ENCODE measurements around the gene PDSS2. TPM values are rescaled to one million over a fixed set of nuclear protein-coding genes. Genes with fewer than 3 reads are reported as not detected.

Gene PDSS2
- total and polyA plus RNA-seq, 12 donors = 6.4 to 39.8 (median 27.6) TPM

- WGBS, 4 donors = 88 to 96% (median 92%) methylated on average over 2 of the region's 2 CpGs
- Histone ChIP-seq H3K4me3 (no peak overlapping the region), H3K27ac (no peak overlapping the region), H3K4me1 (replicated peaks in 1 of 2) (peaks cover 0 to 6% of the 10 kb centered on the region in 2 donors), H3K36me3 (replicated peaks in 1 of 2) (no peaks in the 10 kb centered on the region), H3K27me3 (no peaks in the 10 kb centered on the region), H3K9me3 (replicated peaks in 1 of 3) (no peaks in the 10 kb centered on the region)
- intact Hi-C loops (cut with DNase I) = no loop called here
- no peak for DNase-seq
- TF ChIP-seq POLR2A (IDR thresholded peaks at IDR 0.05) (no peak), CTCF (IDR thresholded peaks at IDR 0.05) (no peak)
Measured at GRCh38 chr6:107357031-107357430, 102.3 kb downstream of the PDSS2 start.

- intact Hi-C loops (cut with DNase I) = no loop called here
- 94 to 98% (median 96%) methylated on average over 3 of the region's 3 CpGs for WGBS, 4 donors
Measured at GRCh38 chr6:107355659-107356058, 103.7 kb downstream of the PDSS2 start.

GRCh38 chr6:107354451-107354850 lies 104.9 kb downstream of the PDSS2 start:
- H3K4me3 ChIP-seq = no peak overlapping the region
- intact Hi-C loops (cut with DNase I) = no loop called here
- TF ChIP-seq POLR2A (IDR thresholded peaks at IDR 0.05) (no peak), CTCF (IDR thresholded peaks at IDR 0.05) (no peak)
- no peaks in the 10 kb centered on the region for H3K36me3 ChIP-seq (replicated peaks in 1 of 2)
- 31 to 50% (median 39%) methylated on average over 2 of the region's 2 CpGs for whole genome bisulfite sequencing, 4 donors
- H3K27me3 ChIP-seq = no peaks in the 10 kb centered on the region
- peaks cover 0 to 6% of the 10 kb centered on the region in 2 donors for H3K4me1 ChIP-seq (replicated peaks in 1 of 2)
- H3K9me3 ChIP-seq (replicated peaks in 1 of 3) = no peaks in the 10 kb centered on the region
- DNase-seq = no peak
- H3K27ac ChIP-seq = no peak overlapping the region

More at GRCh38 chr6:107355659-107356058, 103.7 kb downstream of the PDSS2 start:
- DNase-seq = no peak
- Histone ChIP-seq H3K4me3 (no peak overlapping the region), H3K27me3 (no peaks in the 10 kb centered on the region), H3K27ac (no peak overlapping the region), H3K36me3 (replicated peaks in 1 of 2) (no peaks in the 10 kb centered on the region), H3K4me1 (replicated peaks in 1 of 2) (peaks cover 0 to 6% of the 10 kb centered on the region in 2 donors), H3K9me3 (replicated peaks in 1 of 3) (no peaks in the 10 kb centered on the region)
- TF ChIP-seq POLR2A (IDR thresholded peaks at IDR 0.05) = no peak
- TF ChIP-seq CTCF (IDR thresholded peaks at IDR 0.05) = no peak

GRCh38 chr6:107353773-107354382 lies 105.5 kb downstream of the PDSS2 start:
- DNase-seq = no peak
- Histone ChIP-seq H3K4me3 (no peak overlapping the region), H3K9me3 (replicated peaks in 1 of 3) (no peaks in the 10 kb centered on the region), H3K27me3 (no peaks in the 10 kb centered on the region), H3K4me1 (replicated peaks in 1 of 2) (peaks cover 0 to 6% of the 10 kb centered on the region in 2 donors), H3K36me3 (replicated peaks in 1 of 2) (no peaks in the 10 kb centered on the region), H3K27ac (no peak overlapping the region)
- intact Hi-C loops (cut with DNase I) = no loop called here
- TF ChIP-seq POLR2A (IDR thresholded peaks at IDR 0.05) (no peak), CTCF (IDR thresholded peaks at IDR 0.05) (no peak)
- WGBS, 4 donors = 84 to 91% (median 88%) methylated on average over 1 of the region's 1 CpG
